CD4-positive, alpha-beta T cell treated with Interleukin-6 for 4 hours (primary cell): ENCODE measurements around the gene CAMTA1.

Experiments
- DNase-seq: peaks from one replicate; pipeline ENCODE4 v3.0.0-alpha.2; 2020; ENCODE audit warnings: mixed read lengths

The CAMTA1 gene

GRCh38 chr1:6777813-6778212 lies 7.4 kb upstream of the CAMTA1 start:
- no peak for DNase-seq

- no peak for DNase-seq
Measured at GRCh38 chr1:6779089-6779805, 6.0 kb upstream of the CAMTA1 start.

GRCh38 chr1:6782151-6782550 lies 3.1 kb upstream of the CAMTA1 start:
- DNase-seq: no peak

- DNase-seq: no peak
Measured at GRCh38 chr1:6783221-6783620, 2.0 kb upstream of the CAMTA1 start.

GRCh38 chr1:6783936-6784559 lies 1.2 kb upstream of the CAMTA1 start:
- DNase-seq: no peak

GRCh38 chr1:6784560-6785317 lies 515 bp upstream of the CAMTA1 start:
- peak; percentile 100 for DNase-seq

- DNase-seq: peak; percentile 56
Measured at GRCh38 chr1:6785728-6786505, 663 bp downstream of the CAMTA1 start.

GRCh38 chr1:6788946-6789345 lies 3.7 kb downstream of the CAMTA1 start:
- no peak for DNase-seq

- DNase-seq: no peak
Measured at GRCh38 chr1:6790146-6790545, 4.9 kb downstream of the CAMTA1 start.

- no peak for DNase-seq
Measured at GRCh38 chr1:6794164-6794563, 8.9 kb downstream of the CAMTA1 start.

- no peak for DNase-seq
Measured at GRCh38 chr1:6795203-6795602, 9.9 kb downstream of the CAMTA1 start.

- no peak for DNase-seq
Measured at GRCh38 chr1:6795661-6796060, 10.4 kb downstream of the CAMTA1 start.

- no peak for DNase-seq
Measured at GRCh38 chr1:6796095-6796494, 10.8 kb downstream of the CAMTA1 start.

GRCh38 chr1:6799499-6799898 lies 14.2 kb downstream of the CAMTA1 start:
- DNase-seq: no peak

- no peak for DNase-seq
Measured at GRCh38 chr1:6800745-6801144, 15.5 kb downstream of the CAMTA1 start.

- no peak for DNase-seq
Measured at GRCh38 chr1:6801199-6801598, 15.9 kb downstream of the CAMTA1 start.

- DNase-seq: no peak
Measured at GRCh38 chr1:6801966-6802365, 16.7 kb downstream of the CAMTA1 start.

GRCh38 chr1:6802454-6802853 lies 17.2 kb downstream of the CAMTA1 start:
- DNase-seq: no peak

GRCh38 chr1:6802893-6803292 lies 17.6 kb downstream of the CAMTA1 start:
- DNase-seq: no peak

GRCh38 chr1:6803357-6803756 lies 18.1 kb downstream of the CAMTA1 start:
- DNase-seq: no peak

GRCh38 chr1:6805004-6805416 lies 19.8 kb downstream of the CAMTA1 start:
- DNase-seq: no peak

- no peak for DNase-seq
Measured at GRCh38 chr1:6807782-6808181, 22.5 kb downstream of the CAMTA1 start.

GRCh38 chr1:6809461-6809860 lies 24.2 kb downstream of the CAMTA1 start:
- no peak for DNase-seq
